Breast epithelium (tissue), 3 donors: Measurements from ENCODE around the gene C1QC.

Source experiments
- POLR2A ChIP-seq: fragments of 450-650 bp; IDR thresholded peaks from one replicate; pipeline ENCODE4 v1.6.1; 2016; ENCODE audit warnings: antibody characterized with exemption, mild to moderate bottlenecking, moderate library complexity
- POLR2AphosphoS5 ChIP-seq, 3 donors: sonication (generic); formaldehyde crosslinking; IDR thresholded peaks; one replicate each; pipeline ENCODE4 v1.6.1; 2017; ENCODE audit warnings: antibody characterized with exemption in 3 of 3

DNA sequence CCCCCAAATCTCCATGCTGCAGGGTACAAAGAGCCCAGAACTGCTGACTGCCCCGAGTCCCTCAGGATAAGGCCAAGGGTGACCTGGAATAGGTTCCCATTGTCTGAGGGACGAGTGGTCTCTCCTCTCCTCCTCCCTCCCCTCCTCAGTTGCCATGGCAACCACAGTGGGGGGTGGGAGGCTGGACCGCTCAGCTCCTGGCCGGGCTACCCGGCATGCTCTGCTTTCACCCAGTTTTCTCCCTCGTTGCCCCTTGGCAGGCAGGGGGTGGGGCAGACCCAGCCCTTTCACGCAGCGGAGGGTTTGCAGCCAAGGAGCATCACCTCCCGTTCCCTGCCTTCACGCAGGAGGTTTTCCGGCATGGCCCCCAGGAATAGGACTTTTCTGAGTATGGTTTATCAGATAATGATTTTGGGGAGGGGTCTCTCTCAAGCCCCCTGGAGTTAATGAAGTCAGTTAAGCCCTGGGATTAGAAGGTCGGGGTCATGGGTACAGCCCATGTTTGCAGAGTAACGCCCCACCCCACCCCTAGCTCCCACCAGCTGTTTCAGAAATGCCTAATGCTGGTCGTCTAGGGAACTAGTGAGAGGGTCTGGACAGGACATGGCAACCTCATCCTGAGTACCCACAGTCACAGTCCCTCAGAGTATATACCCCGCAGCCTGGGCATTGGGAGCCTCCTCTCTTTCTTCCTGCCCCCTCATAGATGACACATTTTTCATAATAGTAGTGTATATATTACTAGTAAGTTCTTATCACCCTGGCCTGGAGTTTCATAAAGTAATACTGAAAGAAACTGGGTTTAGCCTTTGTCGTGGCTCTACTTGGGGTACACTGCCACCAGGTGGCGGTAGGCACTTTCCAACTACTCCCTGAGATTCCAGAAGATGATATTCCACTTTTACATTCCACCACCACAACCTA is 30.3 kb downstream of the C1QC start:
- TF ChIP-seq POLR2A, result no peak
- TF ChIP-seq POLR2AphosphoS5 (IDR thresholded peaks at IDR 0.05), result no peak
